K562 (cell line): ENCODE data around the gene SF3B4. TPM values are rescaled to one million over a fixed set of nuclear protein-coding genes. Genes with fewer than 3 reads are reported as not detected.
A peak's percentile ranks its signal among the peaks of the same experiment; 100 is the strongest.
"Not testable (repeated sequence)": the region's sequence is repeated elsewhere in the genome, so short reads cannot be mapped to it uniquely, and the experiment has no call there.

Source experiments
- ATAC-seq: fragments of 200-7000 bp; cut with Tn5 transposase; 3 replicates; pipeline ENCODE4 v1.9.1; 2020; ENCODE audit warnings: moderate library complexity
- BruUV-seq: library from RNA; stranded (reverse); fragments of 400-500 nt; replicated peaks from 2 replicates; lab custom pipeline; 2021; lab: Mats Ljungman, UMichigan
- CTCF ChIA-PET: fragments of 300-600 bp; formaldehyde crosslinking; extraction: SDS; loops from one replicate; lab custom pipeline; 2021; ENCODE audit warnings: low intra/inter-chr PET ratio; lab: Yijun Ruan, JAX
- POLR2A ChIA-PET: fragments of 300-600, 350-650 bp; sonication (Branson Sonifier 250); formaldehyde crosslinking; extraction: SDS; loops from one replicate; lab custom pipeline; 2021; ENCODE audit warnings: antibody characterized with exemption, inconsistent platforms; lab: Yijun Ruan, JAX
- DNase-seq, 4 experiments: peaks; one replicate each; pipeline versions ENCODE4 v3.0.0 to v3.0.0-alpha.2; 2011 to 2018; ENCODE audit warnings: low spot score in 3 of 4, mixed read lengths in 3 of 4; ENCODE audit errors: extremely low read depth in 1 of 4
- FAIRE-seq: peaks from 2 replicates; lab custom pipeline; 2011; peaks lifted over from hg19 to GRCh38; lab: Jason Lieb, UNC
- H2AFZ ChIP-seq: 2 replicates; pipeline ENCODE4 v1.6.0; 2011; ENCODE audit warnings: low read depth, low read length, control low read depth, inconsistent platforms
- H3K27ac ChIP-seq: fragments of 200-600 bp; 3 replicates; pipeline ENCODE4 v1.8.0; 2011; ENCODE audit warnings: low read depth, mild to moderate bottlenecking, control low read depth, inconsistent platforms, low read length, moderate library complexity, mixed read lengths; ENCODE audit errors: extremely low read depth
- H3K27me3 ChIP-seq, 2 experiments: fragments of 300-600 bp in 1 of 2; 2 replicates in 1 of 2; 3 replicates in 1 of 2; pipeline versions ENCODE4 v1.6.0 to v1.8.0; 2011; ENCODE audit warnings: inconsistent platforms in 2 of 2, low read length in 2 of 2, mild to moderate bottlenecking in 1 of 2, mixed read lengths in 1 of 2, moderate library complexity in 1 of 2; ENCODE audit not compliant: control insufficient read depth in 2 of 2, insufficient read depth in 2 of 2
- H3K36me3 ChIP-seq: fragments of 300-600 bp; 3 replicates; pipeline ENCODE4 v1.8.0; 2011; ENCODE audit warnings: mild to moderate bottlenecking, low read length, inconsistent platforms; ENCODE audit not compliant: control insufficient read depth, insufficient read depth
- H3K4me1 ChIP-seq, 2 experiments: fragments of 200-600 bp in 1 of 2; replicated peaks in 1 of 2; 2 replicates in 1 of 2; 3 replicates in 1 of 2; pipeline versions ENCODE4 v1.5.1 to v1.8.0; 2011; ENCODE audit warnings: inconsistent platforms in 2 of 2, low read length in 2 of 2, mild to moderate bottlenecking in 1 of 2, mixed read lengths in 1 of 2, moderate library complexity in 1 of 2; ENCODE audit not compliant: control insufficient read depth in 2 of 2, insufficient read depth in 2 of 2
- H3K4me2 ChIP-seq: 2 replicates; pipeline ENCODE4 v1.6.1; 2011; ENCODE audit warnings: low read length, control low read depth, inconsistent platforms, mixed read lengths; ENCODE audit not compliant: insufficient read depth
- H3K4me3 ChIP-seq: fragments of 200-600 bp; sonication (generic), shearing (Covaris generic); 2 replicates; pipeline ENCODE4 v1.5.1; 2016; ENCODE audit warnings: control low read depth, inconsistent platforms
- H3K79me2 ChIP-seq: fragments of 200-600 bp; 3 replicates; pipeline ENCODE4 v1.8.0; 2011; ENCODE audit warnings: low read length, inconsistent platforms; ENCODE audit not compliant: control insufficient read depth, insufficient read depth
- H3K9ac ChIP-seq, 2 experiments: 2 replicates each; pipeline versions ENCODE4 v1.6.0 to v1.6.1; 2011; ENCODE audit warnings: low read depth in 2 of 2, low read length in 2 of 2, control low read depth in 1 of 2, inconsistent platforms in 1 of 2, mild to moderate bottlenecking in 1 of 2, mixed read lengths in 1 of 2; ENCODE audit not compliant: insufficient read depth in 1 of 2
- H3K9me1 ChIP-seq: one replicate; pipeline ENCODE4 v1.6.0; 2011; ENCODE audit warnings: inconsistent platforms, mild to moderate bottlenecking, low read length, moderate library complexity; ENCODE audit not compliant: control insufficient read depth, insufficient read depth
- H3K9me3 ChIP-seq: replicated peaks from 2 replicates; pipeline ENCODE4 v1.5.1; 2011; ENCODE audit warnings: low read depth, low read length, inconsistent platforms; ENCODE audit not compliant: control insufficient read depth, insufficient read depth
- H4K20me1 ChIP-seq: replicated peaks from 2 replicates; pipeline ENCODE4 v1.6.1; 2011; ENCODE audit warnings: low read length, inconsistent platforms, mixed read lengths; ENCODE audit not compliant: control insufficient read depth, insufficient read depth
- CHCHD3 ChIP-seq: fragments of 250-450 bp; sonication (Bioruptor Pico); IDR thresholded peaks from 2 replicates; pipeline ENCODE4 v2.1.2; 2022; ENCODE audit warnings: mild to moderate bottlenecking
- CREB3L1 ChIP-seq: fragments of 450-650 bp; IDR thresholded peaks from 2 replicates; pipeline ENCODE4 v1.6.1; 2014; ENCODE audit warnings: low read depth, mild to moderate bottlenecking, moderate library complexity, borderline replicate concordance
- FIP1L1 ChIP-seq: fragments of 200-400 bp; formaldehyde crosslinking; IDR thresholded peaks from 2 replicates; pipeline ENCODE4 v1.6.1; 2018; ENCODE audit warnings: mild to moderate bottlenecking, low read depth, low read length; ENCODE audit not compliant: poor library complexity, severe bottlenecking
- GABPB1 ChIP-seq: sonication (generic); formaldehyde crosslinking; IDR thresholded peaks from 2 replicates; pipeline ENCODE4 v1.8.0; 2022; ENCODE audit warnings: mild to moderate bottlenecking, missing genetic modification reagents
- GTF3C2 ChIP-seq: IDR thresholded peaks from 3 replicates; pipeline ENCODE4 v1.6.1; 2011; ENCODE audit warnings: borderline replicate concordance, mild to moderate bottlenecking, moderate library complexity; ENCODE audit not compliant: insufficient read length; ENCODE audit errors: extremely low read depth
- HSF4 ChIP-seq: fragments of 250-450 bp; sonication (Bioruptor Pico); IDR thresholded peaks from 2 replicates; pipeline ENCODE4 v2.1.2; 2022; ENCODE audit warnings: mild to moderate bottlenecking, moderate library complexity, borderline replicate concordance
- KLF1 ChIP-seq: fragments of 450-650 bp; IDR thresholded peaks from 2 replicates; pipeline ENCODE4 v1.6.1; 2016; ENCODE audit warnings: missing genetic modification characterization, missing compliant biosample characterization
- KLF13 ChIP-seq: fragments of 450-650 bp; IDR thresholded peaks from 2 replicates; pipeline ENCODE4 v1.6.1; 2016; ENCODE audit warnings: missing genetic modification characterization, low read depth, mild to moderate bottlenecking, missing compliant biosample characterization, moderate library complexity, borderline replicate concordance
- MAFK ChIP-seq: IDR thresholded peaks from 2 replicates; pipeline ENCODE4 v1.6.1; 2011; ENCODE audit warnings: low read length, improper control_type of control experiment
- MAZ ChIP-seq, 2 experiments: fragments of 450-650 bp in 1 of 2; sonication (generic) in 1 of 2; formaldehyde crosslinking; IDR thresholded peaks in 1 of 2; conservative IDR thresholded peaks in 1 of 2; 2 replicates each; pipeline versions ENCODE4 v1.4.0 to v1.5.0; 2020; ENCODE audit warnings: mild to moderate bottlenecking in 1 of 2, missing genetic modification reagents in 1 of 2
- PRPF4 ChIP-seq: fragments of 200-400 bp; formaldehyde crosslinking; IDR thresholded peaks from one replicate; pipeline ENCODE4 v1.6.1; 2017; ENCODE audit warnings: low read length, low read depth, mild to moderate bottlenecking; ENCODE audit not compliant: insufficient read depth, poor library complexity, severe bottlenecking
- TEAD1 ChIP-seq, 2 experiments: fragments of 450-650 bp in 1 of 2; sonication (generic) in 1 of 2; formaldehyde crosslinking; IDR thresholded peaks; 2 replicates each; pipeline versions ENCODE4 v1.4.0 to v1.8.0; 2020 to 2022; ENCODE audit warnings: mild to moderate bottlenecking in 2 of 2, missing genetic modification reagents in 1 of 2
- ZNF165 ChIP-seq: fragments of 250-450 bp; sonication (Bioruptor Pico); IDR thresholded peaks from 2 replicates; pipeline ENCODE4 v1.4.0; 2020; ENCODE audit warnings: borderline replicate concordance
- ZNF232 ChIP-seq: sonication (generic); formaldehyde crosslinking; IDR thresholded peaks from 2 replicates; pipeline ENCODE4 v1.8.0; 2022; ENCODE audit warnings: mild to moderate bottlenecking, missing genetic modification reagents
- ZNF431 ChIP-seq: sonication (generic); formaldehyde crosslinking; IDR thresholded peaks from 2 replicates; pipeline ENCODE4 v1.8.0; 2022; ENCODE audit warnings: mild to moderate bottlenecking, missing genetic modification reagents
- WGBS: fragments of 100-300 bp; shearing (Covaris generic); methylation state at CpG from one replicate; pipeline ENCODE4 v1.1.6; 2016; ENCODE audit warnings: low coverage, mixed read lengths; ENCODE audit not compliant: insufficient coverage; ENCODE audit errors: missing lambda C conversion rate; 5-methylcytosine and 5-hydroxymethylcytosine counted together
- in situ Hi-C: fragments of 300-500 bp; cut with MboI; formaldehyde crosslinking; loops from 4 replicates; pipeline ENCODE4 v1.15.0; 2018; ENCODE audit warnings: inconsistent platforms, mixed read lengths
- intact Hi-C: fragments of 100-400 bp; cut with micrococcal nuclease; formaldehyde crosslinking; loops from 2 replicates; pipeline ENCODE4 v1.14.2; 2022
- polyA plus RNA-seq, 8 experiments: library from polyadenylated mRNA; depleted of rRNA in 4 of 8; stranded (reverse) in 5 of 8; unstranded in 3 of 8; fragments of >200 nt; fragmentation: Nextera tagmentation in 2 of 8; fragmentation: Illumina TruSeq in 1 of 8; extraction: Ambion mirVana in 2 of 8; extraction: Trizol in 1 of 8; gene quantifications; 2 replicates each; pipeline versions ENCODE4 v1.2.1 to v1.2.3, GENCODE V29; 2011 to 2014; ENCODE audit warnings: inconsistent platforms in 1 of 8, missing spikeins in 1 of 8
- total RNA-seq, 7 experiments: library from RNA; depleted of rRNA in 6 of 7; stranded (reverse); fragments of >200 nt in 6 of 7; fragmentation: Illumina TruSeq in 2 of 7; extraction: Trizol in 2 of 7; gene quantifications; 2 replicates each; pipeline versions ENCODE4 v1.2.1 to v1.2.3, GENCODE V29; 2011 to 2021; ENCODE audit warnings: low replicate concordance in 1 of 7

SF3B4 gene
- total and polyA plus RNA-seq, 9 of the 15 experiments (the other 6 are each of a cell fraction or from before 2014, with no cell fraction given), result 3.0 to 88.0 (median 26.1) TPM

- TF ChIP-seq HSF4 (no peak), CHCHD3 (CRISPR knock-in tag) (peak; percentile 95; the same call in 1 of the 2 replicates), MAFK (no peak), KLF1 (tag) (no peak), GTF3C2 (no peak), KLF13 (no peak), ZNF165 (CRISPR knock-in tag) (no peak; the same call in 1 of the 2 replicates)
These were observed 41.0 kb downstream of the SF3B4 start (continued) for GRCh38 chr1:149886396-149887195.

GRCh38 chr1:149886121-149886395 lies 41.5 kb downstream of the SF3B4 start:
- POLR2A ChIA-PET, result interaction anchor here (0.6 to 5.9 kb wide), 42 partner anchors 9 to 1494 kb away, joined by 3 to 71 read pairs (median 5); partner anchors contain the start of genes MTMR11, OTUD7B, SF3B4 and VPS45
- H3K4me3 ChIP-seq, result peak overlapping the region; percentile 64
- CTCF ChIA-PET, H3K9me1 ChIP-seq, H3K36me3 ChIP-seq, H3K27me3 ChIP-seq, H2AFZ ChIP-seq, DNase-seq, intact Hi-C loops, ATAC-seq, FAIRE-seq, H3K9me3 ChIP-seq: not testable (repeated sequence)
- peaks cover 8 to 23% of the 10 kb centered on the region in 2 experiments for H3K4me1 ChIP-seq
- 1% methylated on average over 13 of the region's 19 CpGs for WGBS
- in situ Hi-C loops, result loop anchor here (5.0 kb wide), 1 partner anchor 44 kb away; a partner anchor contains a TSS
- peaks cover 56% of the 10 kb centered on the region for H3K79me2 ChIP-seq
- peak overlapping the region; percentile 96 to 98 for H3K9ac ChIP-seq
- H4K20me1 ChIP-seq, result peaks cover 27% of the 10 kb centered on the region
- BruUV-seq, result TSS peak; percentile 78
- H3K27ac ChIP-seq, result peak overlapping the region; percentile 98
- H3K4me2 ChIP-seq, result peak overlapping the region; percentile 88
- peak; percentile 100 for TF ChIP-seq FIP1L1
- 0 out of 4 replicates have a peak, but pooled peaks of 1 of the 2 experiments have one; percentile 40 for TF ChIP-seq TEAD1 (CRISPR knock-in tag; IDR thresholded peaks at IDR 0.05)
- peak; percentile 46; the same call in 1 of the 2 replicates for TF ChIP-seq CREB3L1
- TF ChIP-seq ZNF431 (CRISPR knock-in tag), result peak; percentile 50; the same call in 1 of the 2 replicates
- TF ChIP-seq PRPF4, result peak; percentile 96
- TF ChIP-seq MAZ (CRISPR knock-in tag; conservative IDR thresholded peaks at IDR 0.05 in 1 of 2, IDR thresholded peaks at IDR 0.05 in 1 of 2), result peak in 1 of 2 experiments; percentile 35; a peak in 1 of 4 replicates
- TF ChIP-seq GABPB1, result peak; percentile 74
- TF ChIP-seq ZNF232 (CRISPR knock-in tag), result 0 out of 2 replicates have a peak, but pooled peaks have one; percentile 23
